PC-3 (cell line): Measurements from ENCODE around the gene FRMPD4. TPM values are rescaled to one million over a fixed set of nuclear protein-coding genes. Genes with fewer than 3 reads are reported as not detected.

Source experiments
- ATAC-seq: fragments of 200-7000 bp; cut with Tn5 transposase; 2 replicates; pipeline ENCODE4 v1.9.1; 2020; ENCODE audit warnings: mild to moderate bottlenecking, moderate library complexity
- BruUV-seq: library from RNA; stranded (reverse); fragments of 400-500 nt; replicated peaks from 2 replicates; lab custom pipeline; 2021; lab: Mats Ljungman, UMichigan
- CTCF ChIA-PET: fragments of 300-600 bp; sonication (Branson Sonifier 250); formaldehyde crosslinking; loops from one replicate; lab custom pipeline; 2022; ENCODE audit warnings: antibody characterized with exemption; lab: Charles Lee
- POLR2A ChIA-PET: fragments of 300-600 bp; sonication (Branson Sonifier 250); formaldehyde crosslinking; loops from one replicate; lab custom pipeline; 2022; ENCODE audit warnings: antibody characterized with exemption; ENCODE audit not compliant: unreplicated experiment; lab: Charles Lee
- DNase-seq: peaks from one replicate; pipeline ENCODE4 v3.0.0-alpha.2; 2015
- H2AFZ ChIP-seq: fragments of 300-600 bp; sonication (generic); 2 replicates; pipeline ENCODE4 v1.6.0; 2016; ENCODE audit warnings: antibody characterized with exemption, low read length
- H3F3A ChIP-seq: fragments of 300-600 bp; sonication (generic); one replicate; pipeline ENCODE4 v1.6.0; 2017; ENCODE audit warnings: antibody characterized with exemption, low read length, control low read depth, mild to moderate bottlenecking; ENCODE audit not compliant: unreplicated experiment
- H3K27ac ChIP-seq: fragments of 300-600 bp; sonication (generic); 2 replicates; pipeline ENCODE4 v1.5.1; 2016; ENCODE audit warnings: mild to moderate bottlenecking, low read length
- H3K27me3 ChIP-seq: fragments of 300-600 bp; sonication (generic); 2 replicates; pipeline ENCODE4 v1.6.1; 2016; ENCODE audit warnings: low read length, mixed read lengths
- H3K36me3 ChIP-seq: fragments of 300-600 bp; sonication (generic); 2 replicates; pipeline ENCODE4 v1.6.1; 2016; ENCODE audit warnings: low read depth, mixed run types, low read length, mixed read lengths
- H3K4me1 ChIP-seq: fragments of 300-600 bp; sonication (generic); 2 replicates; pipeline ENCODE4 v1.5.1; 2016; ENCODE audit warnings: low read length; ENCODE audit not compliant: insufficient read depth
- H3K4me2 ChIP-seq: fragments of 300-600 bp; sonication (generic); 2 replicates; pipeline ENCODE4 v1.6.0; 2016; ENCODE audit warnings: low read length
- H3K4me3 ChIP-seq: fragments of 300-600 bp; sonication (generic); 2 replicates; pipeline ENCODE4 v1.5.1; 2016; ENCODE audit warnings: mild to moderate bottlenecking, low read length, mixed read lengths
- H3K79me2 ChIP-seq: fragments of 300-600 bp; sonication (generic); 2 replicates; pipeline ENCODE4 v1.6.1; 2017; ENCODE audit warnings: low read length, mixed read lengths
- H3K9ac ChIP-seq: fragments of 300-600 bp; sonication (generic); 2 replicates; pipeline ENCODE4 v1.6.0; 2016; ENCODE audit warnings: mild to moderate bottlenecking, low read length
- H3K9me2 ChIP-seq: fragments of 300-600 bp; sonication (generic); replicated peaks from 2 replicates; pipeline ENCODE4 v1.6.1; 2016; ENCODE audit warnings: mixed run types, low read length, mixed read lengths
- H3K9me3 ChIP-seq: fragments of 300-600 bp; sonication (generic); 2 replicates; pipeline ENCODE4 v1.6.1; 2016; ENCODE audit warnings: low read length, mixed read lengths
- H4K20me1 ChIP-seq: fragments of 300-600 bp; sonication (generic); 2 replicates; pipeline ENCODE4 v1.6.1; 2016; ENCODE audit warnings: low read length, mixed read lengths
- EZH2 ChIP-seq: fragments of 300-600 bp; sonication (generic); IDR thresholded peaks from one replicate; pipeline ENCODE4 v1.6.1; 2017; ENCODE audit warnings: antibody characterized with exemption, mild to moderate bottlenecking, low read length; ENCODE audit not compliant: unreplicated experiment
- EZH2phosphoT487 ChIP-seq: fragments of 300-600 bp; sonication (generic); IDR thresholded peaks from 2 replicates; pipeline ENCODE4 v1.6.1; 2018; ENCODE audit warnings: mild to moderate bottlenecking, antibody characterized with exemption, low read length, borderline replicate concordance
- intact Hi-C: fragments of 100-400 bp; cut with micrococcal nuclease; formaldehyde crosslinking; loops from 2 replicates; pipeline ENCODE4 v1.9.0; 2023
- total RNA-seq: library from RNA; depleted of rRNA; stranded (reverse); fragments of >200 nt; gene quantifications from 2 replicates; pipeline ENCODE4 v1.2.3, GENCODE V29; 2014
- TF ChIP-seq, protein P1 (sequence below): fragments of 300-600 bp; sonication (generic); conservative IDR thresholded peaks from 2 replicates; pipeline ENCODE4 v1.5.1; 2017; ENCODE audit warnings: antibody characterized with exemption, low read depth, mild to moderate bottlenecking, low read length

The FRMPD4 gene
- total RNA-seq, 1 experiment from 2014 or later = 0.15 TPM

DNA sequence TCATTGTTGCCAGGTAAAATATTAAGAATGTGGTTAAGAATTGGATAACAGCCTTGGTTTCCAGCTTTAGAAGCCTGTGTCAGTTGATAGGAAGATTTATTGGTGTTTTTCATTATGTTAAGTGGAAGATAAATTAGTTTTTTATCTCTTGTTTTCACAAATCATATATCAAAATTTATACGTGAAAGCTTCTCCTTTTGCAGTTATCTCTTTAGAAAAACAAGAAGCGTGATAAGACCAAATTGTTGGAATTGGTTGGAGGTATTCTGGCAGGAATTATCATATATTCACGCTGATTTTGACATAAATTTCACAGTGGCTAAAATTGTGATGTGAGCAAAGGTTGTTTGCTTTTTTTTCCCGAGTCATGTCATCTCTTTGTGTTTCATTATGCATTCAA is 90.6 kb downstream of the FRMPD4 start:
- CTCF ChIA-PET = no interaction called here

GRCh38 chrX:12229986-12230385 is 91.7 kb downstream of the FRMPD4 start:
- POLR2A ChIA-PET = no interaction called here
- H3K4me2 ChIP-seq = no peak overlapping the region
- no peak overlapping the region for H3K27ac ChIP-seq
- TF ChIP-seq EZH2phosphoT487 (no peak), EZH2 (no peak)
- TF ChIP-seq, protein P1, sequence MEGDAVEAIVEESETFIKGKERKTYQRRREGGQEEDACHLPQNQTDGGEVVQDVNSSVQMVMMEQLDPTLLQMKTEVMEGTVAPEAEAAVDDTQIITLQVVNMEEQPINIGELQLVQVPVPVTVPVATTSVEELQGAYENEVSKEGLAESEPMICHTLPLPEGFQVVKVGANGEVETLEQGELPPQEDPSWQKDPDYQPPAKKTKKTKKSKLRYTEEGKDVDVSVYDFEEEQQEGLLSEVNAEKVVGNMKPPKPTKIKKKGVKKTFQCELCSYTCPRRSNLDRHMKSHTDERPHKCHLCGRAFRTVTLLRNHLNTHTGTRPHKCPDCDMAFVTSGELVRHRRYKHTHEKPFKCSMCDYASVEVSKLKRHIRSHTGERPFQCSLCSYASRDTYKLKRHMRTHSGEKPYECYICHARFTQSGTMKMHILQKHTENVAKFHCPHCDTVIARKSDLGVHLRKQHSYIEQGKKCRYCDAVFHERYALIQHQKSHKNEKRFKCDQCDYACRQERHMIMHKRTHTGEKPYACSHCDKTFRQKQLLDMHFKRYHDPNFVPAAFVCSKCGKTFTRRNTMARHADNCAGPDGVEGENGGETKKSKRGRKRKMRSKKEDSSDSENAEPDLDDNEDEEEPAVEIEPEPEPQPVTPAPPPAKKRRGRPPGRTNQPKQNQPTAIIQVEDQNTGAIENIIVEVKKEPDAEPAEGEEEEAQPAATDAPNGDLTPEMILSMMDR = no peak
- no peaks in the 10 kb centered on the region for H3K79me2 ChIP-seq
- H3K4me3 ChIP-seq = no peak overlapping the region
- H3K4me1 ChIP-seq = peaks cover 12% of the 10 kb centered on the region
- no peaks in the 10 kb centered on the region for H3K9me3 ChIP-seq
- H3K27me3 ChIP-seq = no peaks in the 10 kb centered on the region
- CTCF ChIA-PET = no interaction called here
- H3K36me3 ChIP-seq = no peaks in the 10 kb centered on the region
- H3K9me2 ChIP-seq = no peaks in the 10 kb centered on the region
- no peaks in the 10 kb centered on the region for H4K20me1 ChIP-seq
- BruUV-seq = no TSS peak
- intact Hi-C loops = loop anchor here (2.0 kb wide), 1 partner anchor 19 kb away; no protein-coding TSS in a partner anchor
- H2AFZ ChIP-seq = no peak overlapping the region
- H3F3A ChIP-seq = no peaks in the 10 kb centered on the region
- ATAC-seq (no peak), DNase-seq (no peak)
- H3K9ac ChIP-seq = no peak overlapping the region

More for the DNA sequence above, 90.6 kb downstream of the FRMPD4 start:
- Histone ChIP-seq H3K9ac (no peak overlapping the region), H3F3A (no peaks in the 10 kb centered on the region), H3K36me3 (no peaks in the 10 kb centered on the region), H3K9me2 (no peaks in the 10 kb centered on the region), H4K20me1 (no peaks in the 10 kb centered on the region), H3K27ac (no peak overlapping the region), H3K79me2 (no peaks in the 10 kb centered on the region), H3K4me1 (peaks cover 23% of the 10 kb centered on the region), H3K9me3 (no peaks in the 10 kb centered on the region), H3K4me3 (no peak overlapping the region), H3K4me2 (no peak overlapping the region), H3K27me3 (no peaks in the 10 kb centered on the region), H2AFZ (no peak overlapping the region)
- TF ChIP-seq EZH2phosphoT487 = no peak
- no peak for TF ChIP-seq EZH2
- TF ChIP-seq, protein P1 = no peak
- intact Hi-C loops = no loop called here
- POLR2A ChIA-PET = no interaction called here
- no TSS peak for BruUV-seq
- DNase-seq (no peak), ATAC-seq (no peak)

DNA sequence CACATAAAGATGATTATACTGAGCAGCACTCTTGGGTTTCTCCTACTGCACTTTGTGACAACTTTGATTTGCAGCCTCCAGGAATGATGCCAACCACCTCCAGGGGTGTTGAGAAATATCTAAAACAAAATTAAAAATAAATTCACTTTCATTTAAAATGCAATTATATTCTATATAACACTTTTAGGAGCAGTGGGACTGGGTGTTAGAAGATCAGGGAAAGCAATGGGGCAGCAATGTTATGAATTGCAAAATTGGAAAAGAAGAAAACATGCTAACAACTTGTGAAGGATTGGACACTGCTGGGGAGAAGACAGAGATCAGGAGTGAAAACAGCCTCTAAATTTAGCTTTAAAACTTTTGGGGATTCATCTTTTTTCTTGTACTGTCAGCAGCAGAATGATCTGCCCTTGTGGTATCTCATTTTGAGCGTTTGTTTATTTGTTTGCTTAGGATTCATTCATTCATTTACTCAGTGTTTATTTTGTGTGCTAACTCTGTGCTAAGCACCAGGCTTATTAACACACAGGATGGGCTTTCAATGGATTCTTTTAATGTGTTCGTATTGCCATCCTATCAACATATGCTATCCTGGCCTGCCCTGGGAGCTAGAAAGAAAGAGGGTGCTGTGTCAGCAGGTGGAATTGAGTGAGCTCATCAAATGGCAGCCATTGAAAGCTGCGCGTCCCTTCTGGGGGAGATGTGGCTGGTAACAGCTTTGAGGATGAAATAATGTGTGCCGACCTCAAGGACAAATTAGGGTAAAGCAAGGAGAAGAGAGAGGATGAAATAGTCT is 96.5 kb downstream of the FRMPD4 start:
- H3K27ac ChIP-seq = no peak overlapping the region
- no peaks in the 10 kb centered on the region for H3K27me3 ChIP-seq
- TF ChIP-seq EZH2 (no peak), EZH2phosphoT487 (no peak)
- TF ChIP-seq, protein P1 = no peak
- no peak overlapping the region for H3K9ac ChIP-seq
- H3K4me3 ChIP-seq = no peak overlapping the region
- no peaks in the 10 kb centered on the region for H4K20me1 ChIP-seq
- no peaks in the 10 kb centered on the region for H3K9me3 ChIP-seq
- no peak overlapping the region for H2AFZ ChIP-seq
- ChIA-PET POLR2A (interaction anchor here (0.6 kb wide), 1 partner anchor 23 kb away, joined by 3 read pairs; no protein-coding TSS in a partner anchor), CTCF (no interaction called here)
- H3K9me2 ChIP-seq = no peaks in the 10 kb centered on the region
- no peaks in the 10 kb centered on the region for H3K4me1 ChIP-seq
- no peak for DNase-seq
- no peaks in the 10 kb centered on the region for H3K79me2 ChIP-seq
- H3K36me3 ChIP-seq = no peaks in the 10 kb centered on the region
- H3K4me2 ChIP-seq = no peak overlapping the region
- ATAC-seq = no peak
- H3F3A ChIP-seq = no peaks in the 10 kb centered on the region
- no TSS peak for BruUV-seq
- intact Hi-C loops = no loop called here
